Measurements from ENCODE around the gene TRIM13. TPM values are rescaled to one million over a fixed set of nuclear protein-coding genes. Genes with fewer than 3 reads are reported as not detected.
A peak's percentile ranks its signal among the peaks of the same experiment; 100 is the strongest.

TRIM13 gene
- total and polyA plus RNA-seq, 2 of the 13 experiments (the other 11 are each of a cell fraction or from before 2014, with no cell fraction given) = 22.0 to 24.4 TPM

DNA sequence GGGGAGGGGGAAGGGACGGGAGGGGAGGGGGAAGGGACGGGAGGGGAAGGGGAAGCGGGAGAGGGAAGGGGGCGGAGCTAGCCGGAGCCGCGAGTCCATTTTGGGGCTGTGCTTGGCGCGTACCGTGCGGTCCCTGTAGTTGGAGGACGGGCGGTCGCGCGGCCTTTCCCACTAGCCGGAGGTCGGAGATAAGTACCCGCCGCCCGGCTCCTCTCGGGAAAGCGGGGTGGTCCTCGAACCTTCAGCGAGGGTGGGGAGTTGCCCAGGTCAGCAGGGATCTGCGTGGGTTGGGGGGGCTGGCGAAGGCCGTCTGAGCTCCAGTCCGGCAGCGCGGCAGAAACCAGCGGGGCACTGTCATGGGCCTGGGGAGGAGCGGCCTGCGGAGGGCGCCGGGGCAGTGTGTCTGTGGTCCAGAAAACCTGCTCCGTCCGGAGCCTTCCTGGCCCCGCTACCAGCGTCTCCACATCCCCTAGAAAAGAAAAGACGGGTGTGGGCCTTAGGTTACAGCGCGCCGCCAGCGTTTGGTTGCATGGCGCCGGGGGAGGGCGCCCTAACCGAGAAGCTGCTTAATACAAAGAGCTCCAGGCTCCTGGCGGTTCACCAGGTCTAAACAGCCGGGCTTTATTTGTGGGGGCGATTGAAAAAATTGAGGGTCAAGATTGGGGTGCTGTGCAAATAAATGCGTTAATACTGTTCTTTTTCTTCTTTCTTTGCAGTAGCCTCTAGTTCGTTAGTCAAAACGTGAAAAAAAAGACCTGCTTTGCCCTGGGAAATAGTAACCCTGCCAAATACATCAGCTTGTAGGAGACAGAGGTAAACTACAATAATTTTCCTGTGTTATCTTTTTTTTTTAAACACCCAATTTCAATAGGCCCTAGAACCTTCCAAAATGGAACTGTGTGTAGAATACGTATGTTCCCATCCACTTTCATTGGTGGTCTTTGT, at the start of gene TRIM13 (continued):
- TF ChIP-seq, protein P1, sequence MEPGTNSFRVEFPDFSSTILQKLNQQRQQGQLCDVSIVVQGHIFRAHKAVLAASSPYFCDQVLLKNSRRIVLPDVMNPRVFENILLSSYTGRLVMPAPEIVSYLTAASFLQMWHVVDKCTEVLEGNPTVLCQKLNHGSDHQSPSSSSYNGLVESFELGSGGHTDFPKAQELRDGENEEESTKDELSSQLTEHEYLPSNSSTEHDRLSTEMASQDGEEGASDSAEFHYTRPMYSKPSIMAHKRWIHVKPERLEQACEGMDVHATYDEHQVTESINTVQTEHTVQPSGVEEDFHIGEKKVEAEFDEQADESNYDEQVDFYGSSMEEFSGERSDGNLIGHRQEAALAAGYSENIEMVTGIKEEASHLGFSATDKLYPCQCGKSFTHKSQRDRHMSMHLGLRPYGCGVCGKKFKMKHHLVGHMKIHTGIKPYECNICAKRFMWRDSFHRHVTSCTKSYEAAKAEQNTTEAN (CRISPR knock-in tag; conservative IDR thresholded peaks at IDR 0.05) = 0 out of 2 replicates have a peak, but pooled peaks have one; percentile 19
- peak; percentile 3 for TF ChIP-seq ZNF18 (CRISPR knock-in tag; IDR thresholded peaks at IDR 0.05; ENCODE audit: insufficient replicate concordance)
- peak; percentile 23; the same call in 1 of the 2 replicates for TF ChIP-seq FOSL2 (CRISPR knock-in tag; IDR thresholded peaks at IDR 0.05)
- TF ChIP-seq NR3C1 (CRISPR knock-in tag; IDR thresholded peaks at IDR 0.05) = no peak
- peak; percentile 65 for TF ChIP-seq JARID2 (CRISPR knock-in tag; IDR thresholded peaks at IDR 0.05; ENCODE audit: insufficient replicate concordance)
- TF ChIP-seq, protein P2, sequence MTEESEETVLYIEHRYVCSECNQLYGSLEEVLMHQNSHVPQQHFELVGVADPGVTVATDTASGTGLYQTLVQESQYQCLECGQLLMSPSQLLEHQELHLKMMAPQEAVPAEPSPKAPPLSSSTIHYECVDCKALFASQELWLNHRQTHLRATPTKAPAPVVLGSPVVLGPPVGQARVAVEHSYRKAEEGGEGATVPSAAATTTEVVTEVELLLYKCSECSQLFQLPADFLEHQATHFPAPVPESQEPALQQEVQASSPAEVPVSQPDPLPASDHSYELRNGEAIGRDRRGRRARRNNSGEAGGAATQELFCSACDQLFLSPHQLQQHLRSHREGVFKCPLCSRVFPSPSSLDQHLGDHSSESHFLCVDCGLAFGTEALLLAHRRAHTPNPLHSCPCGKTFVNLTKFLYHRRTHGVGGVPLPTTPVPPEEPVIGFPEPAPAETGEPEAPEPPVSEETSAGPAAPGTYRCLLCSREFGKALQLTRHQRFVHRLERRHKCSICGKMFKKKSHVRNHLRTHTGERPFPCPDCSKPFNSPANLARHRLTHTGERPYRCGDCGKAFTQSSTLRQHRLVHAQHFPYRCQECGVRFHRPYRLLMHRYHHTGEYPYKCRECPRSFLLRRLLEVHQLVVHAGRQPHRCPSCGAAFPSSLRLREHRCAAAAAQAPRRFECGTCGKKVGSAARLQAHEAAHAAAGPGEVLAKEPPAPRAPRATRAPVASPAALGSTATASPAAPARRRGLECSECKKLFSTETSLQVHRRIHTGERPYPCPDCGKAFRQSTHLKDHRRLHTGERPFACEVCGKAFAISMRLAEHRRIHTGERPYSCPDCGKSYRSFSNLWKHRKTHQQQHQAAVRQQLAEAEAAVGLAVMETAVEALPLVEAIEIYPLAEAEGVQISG (CRISPR knock-in tag; IDR thresholded peaks at IDR 0.05) = peak; percentile 70; the same call in 1 of the 2 replicates
- 0 out of 2 replicates have a peak, but pooled peaks have one; percentile 32 for TF ChIP-seq SALL2 (CRISPR knock-in tag; IDR thresholded peaks at IDR 0.05)
- no peak for TF ChIP-seq REST (IDR thresholded peaks at IDR 0.05; ENCODE audit: borderline replicate concordance in 1 of 2, low read depth in 1 of 2, low read length in 2 of 2)
- TF ChIP-seq RBM39 (IDR thresholded peaks at IDR 0.05; ENCODE audit: low read depth, low read length, poor library complexity, severe bottlenecking) = no peak
- peak; percentile 48; the same call in 1 of the 2 replicates for TF ChIP-seq ZNF121 (CRISPR knock-in tag; IDR thresholded peaks at IDR 0.05)
- TF ChIP-seq BCL6 (CRISPR knock-in tag; IDR thresholded peaks at IDR 0.05) = peak; percentile 17; the same call in 1 of the 2 replicates
- TF ChIP-seq ZSCAN31 (CRISPR knock-in tag; IDR thresholded peaks at IDR 0.05; ENCODE audit: low read depth) = peak; percentile 71; the same call in 1 of the 2 replicates
- no peak for TF ChIP-seq ZSCAN12 (CRISPR knock-in tag; IDR thresholded peaks at IDR 0.05)
- no peak; the same call in 1 of the 2 replicates for TF ChIP-seq PITX1 (CRISPR knock-in tag; IDR thresholded peaks at IDR 0.05)
- TF ChIP-seq ARHGAP35 (CRISPR knock-in tag; IDR thresholded peaks at IDR 0.05; ENCODE audit: borderline replicate concordance) = 0 out of 2 replicates have a peak, but pooled peaks have one; percentile 35
- TF ChIP-seq SMARCE1 (IDR thresholded peaks at IDR 0.05; ENCODE audit: borderline replicate concordance) = no peak
- no peak for TF ChIP-seq KLF15 (CRISPR knock-in tag; IDR thresholded peaks at IDR 0.05; ENCODE audit: borderline replicate concordance)
- no peak for TF ChIP-seq MZF1 (CRISPR knock-in tag; IDR thresholded peaks at IDR 0.05; ENCODE audit: borderline replicate concordance)
